Muscle layer of duodenum (tissue), 2 donors: Measurements from ENCODE around the gene C6orf89.

Experiments used
- H3K27ac ChIP-seq: one replicate; pipeline ENCODE4 v1.7.0; 2013; ENCODE audit warnings: mild to moderate bottlenecking, low read length
- H3K27me3 ChIP-seq: one replicate; pipeline ENCODE4 v1.7.0; 2013; ENCODE audit warnings: low read depth, mild to moderate bottlenecking, control low read depth, low read length
- H3K36me3 ChIP-seq, 2 donors: one replicate each; pipeline ENCODE4 v1.7.0; 2013; ENCODE audit warnings: low read length in 2 of 2, control low read depth in 1 of 2, mild to moderate bottlenecking in 1 of 2; ENCODE audit not compliant: insufficient read depth in 2 of 2, control insufficient read depth in 1 of 2
- H3K4me1 ChIP-seq, 2 donors: one replicate each; pipeline ENCODE4 v1.7.0; 2013; ENCODE audit warnings: low read length in 2 of 2, mild to moderate bottlenecking in 2 of 2, control low read depth in 1 of 2, moderate library complexity in 1 of 2; ENCODE audit not compliant: insufficient read depth in 2 of 2, control insufficient read depth in 1 of 2
- H3K4me3 ChIP-seq, 2 donors: one replicate each; pipeline ENCODE4 v1.7.0; 2013; ENCODE audit warnings: low read length in 2 of 2, low read depth in 1 of 2, mild to moderate bottlenecking in 1 of 2
- H3K9me3 ChIP-seq, 2 donors: one replicate each; pipeline ENCODE4 v1.7.0; 2013; ENCODE audit warnings: low read length in 2 of 2, control low read depth in 1 of 2, mild to moderate bottlenecking in 1 of 2; ENCODE audit not compliant: control insufficient read depth in 1 of 2
- donor health status: healthy.

Gene C6orf89

GRCh38 chr6:36975231-36976006, 89.7 kb downstream of the C6orf89 start:
- Histone ChIP-seq H3K36me3 (peaks cover 74 to 81% of the 10 kb centered on the region in 2 donors), H3K4me1 (peaks cover 0 to 16% of the 10 kb centered on the region in 2 donors), H3K27me3 (no peaks in the 10 kb centered on the region), H3K4me3 (no peak overlapping the region), H3K27ac (no peak overlapping the region), H3K9me3 (no peaks in the 10 kb centered on the region)

GRCh38 chr6:36976007-36976264, 90.2 kb downstream of the C6orf89 start:
- no peaks in the 10 kb centered on the region for H3K27me3 ChIP-seq
- no peaks in the 10 kb centered on the region for H3K9me3 ChIP-seq
- no peak overlapping the region for H3K27ac ChIP-seq
- H3K4me1 ChIP-seq, result peaks cover 0 to 22% of the 10 kb centered on the region in 2 donors
- H3K4me3 ChIP-seq, result no peak overlapping the region
- peaks cover 69 to 76% of the 10 kb centered on the region in 2 donors for H3K36me3 ChIP-seq

GRCh38 chr6:36976509-36976908, 90.8 kb downstream of the C6orf89 start:
- Histone ChIP-seq H3K36me3 (peaks cover 63 to 70% of the 10 kb centered on the region in 2 donors), H3K27ac (no peak overlapping the region), H3K4me3 (no peak overlapping the region), H3K4me1 (peaks cover 0 to 27% of the 10 kb centered on the region in 2 donors), H3K9me3 (no peaks in the 10 kb centered on the region), H3K27me3 (no peaks in the 10 kb centered on the region)

GRCh38 chr6:36976931-36977330, 91.2 kb downstream of the C6orf89 start:
- Histone ChIP-seq H3K36me3 (peaks cover 61 to 66% of the 10 kb centered on the region in 2 donors), H3K27ac (no peak overlapping the region), H3K4me1 (peaks cover 0 to 30% of the 10 kb centered on the region in 2 donors), H3K27me3 (no peaks in the 10 kb centered on the region), H3K9me3 (no peaks in the 10 kb centered on the region), H3K4me3 (no peak overlapping the region)

GRCh38 chr6:36977470-36977941, 91.8 kb downstream of the C6orf89 start:
- Histone ChIP-seq H3K4me1 (peaks cover 0 to 31% of the 10 kb centered on the region in 2 donors), H3K27me3 (no peaks in the 10 kb centered on the region), H3K4me3 (no peak overlapping the region), H3K27ac (no peak overlapping the region), H3K36me3 (peaks cover 56 to 60% of the 10 kb centered on the region in 2 donors), H3K9me3 (no peaks in the 10 kb centered on the region)
